Motor neuron (in vitro differentiated cells): ENCODE measurements around the gene CHST3. TPM values are rescaled to one million over a fixed set of nuclear protein-coding genes. Genes with fewer than 3 reads are reported as not detected.
"Not testable (repeated sequence)": the region's sequence is repeated elsewhere in the genome, so short reads cannot be mapped to it uniquely, and the experiment has no call there.

Experiments used
- ATAC-seq, 8 experiments: fragments of 200-7000 bp; cut with Tn5 transposase; replicated peaks in 6 of 8; 2 replicates each; pipeline ENCODE4 v1.8.0; 2021; ENCODE audit warnings: mild to moderate bottlenecking in 8 of 8, moderate library complexity in 8 of 8
- H3K27ac ChIP-seq, 2 donors: fragments of 250-450 bp; sonication (Bioruptor Pico); 2 replicates each; pipeline ENCODE4 v1.9.0; 2021; ENCODE audit warnings: antibody characterized with exemption in 2 of 2, mild to moderate bottlenecking in 2 of 2, moderate library complexity in 1 of 2
- H3K4me1 ChIP-seq, 2 donors: fragments of 250-450 bp; sonication (Bioruptor Pico); replicated peaks in 1 of 2; 2 replicates each; pipeline ENCODE4 v1.6.1; 2021; ENCODE audit warnings: antibody characterized with exemption in 2 of 2, mild to moderate bottlenecking in 2 of 2, moderate library complexity in 1 of 2
- H3K4me3 ChIP-seq, 5 donors: fragments of 250-450 bp; sonication (Bioruptor Pico); 2 replicates each; pipeline ENCODE4 v1.9.0; 2021; ENCODE audit warnings: antibody characterized with exemption in 5 of 5, mild to moderate bottlenecking in 5 of 5, moderate library complexity in 4 of 5
- whole genome bisulfite sequencing, 10 experiments: fragments of 450-650 bp; shearing (Covaris generic); methylation state at CpG; one replicate each; pipeline ENCODE4 v1.0.0; 2022; 5-methylcytosine and 5-hydroxymethylcytosine counted together
- in situ Hi-C, 9 experiments: fragments of 400-800 bp; cut with MboI; loops; one replicate each; pipeline ENCODE4 v1.15.0; 2021; ENCODE audit warnings: low sequenced_read_pairs in 9 of 9, low pct_unique_long_range_greater_than_20kb in 2 of 9; ENCODE audit not compliant: unreplicated experiment in 9 of 9
- total RNA-seq, 8 experiments: library from RNA; unstranded; fragments of 300-600 nt; gene quantifications; 2 replicates each; pipeline versions ENCODE4 v1.2.3 to v1.2.4, GENCODE V29; 2022

CHST3 gene
- total RNA-seq, 8 experiments from 2014 or later, result 1.5 to 61.7 (median 10.2) TPM

GRCh38 chr10:72026278-72027111 lies 62.3 kb downstream of the CHST3 start:
- Histone ChIP-seq H3K4me1 (peaks cover 8 to 17% of the 10 kb centered on the region in 2 donors), H3K27ac (no peak overlapping the region), H3K4me3 (no peak overlapping the region)
- WGBS, 10 experiments, result 0 to 93% (median 83%) methylated on average over 1 to 9 of the region's 14 CpGs; no CpG with 5 or more reads in 1 of the 10 experiments
- peak in 7 of 8 experiments; percentile 33 to 93 (median 81) for ATAC-seq
- in situ Hi-C loops, result loop anchor here in 1 of 9 experiments (25.0 kb wide), 1 partner anchor 114 kb away; no protein-coding TSS in a partner anchor

GRCh38 chr10:72027498-72027897 lies 63.3 kb downstream of the CHST3 start:
- WGBS, 10 experiments, result 13 to 92% (median 65%) methylated on average over 1 to 6 of the region's 6 CpGs; no CpG with 5 or more reads in 1 of the 10 experiments
- no peak overlapping the region for H3K4me3 ChIP-seq
- H3K4me1 ChIP-seq, result peaks cover 11 to 20% of the 10 kb centered on the region in 2 donors
- in situ Hi-C loops, result loop anchor here in 1 of 9 experiments (25.0 kb wide), 1 partner anchor 115 kb away; no protein-coding TSS in a partner anchor
- no peak for ATAC-seq
- no peak overlapping the region for H3K27ac ChIP-seq

GRCh38 chr10:72029414-72029813 lies 65.2 kb downstream of the CHST3 start:
- 100% methylated on average over 1 of the region's 1 CpG; no CpG with 5 or more reads in 5 of the 10 experiments for WGBS, 10 experiments
- H3K4me3 ChIP-seq, result no peak overlapping the region
- H3K27ac ChIP-seq, result no peak overlapping the region
- peaks cover 16 to 23% of the 10 kb centered on the region in 2 donors for H3K4me1 ChIP-seq
- in situ Hi-C loops, result loop anchor here in 1 of 9 experiments (25.0 kb wide), 1 partner anchor 117 kb away; no protein-coding TSS in a partner anchor
- no peak for ATAC-seq

GRCh38 chr10:72030762-72031543 lies 66.8 kb downstream of the CHST3 start:
- Histone ChIP-seq H3K27ac (no peak overlapping the region), H3K4me1 (peaks cover 16 to 25% of the 10 kb centered on the region in 2 donors), H3K4me3 (no peak overlapping the region)
- WGBS, 10 experiments, result 84 to 100% (median 94%) methylated on average over 1 to 16 of the region's 19 CpGs
- in situ Hi-C loops, result loop anchor here in 1 of 9 experiments (25.0 kb wide), 1 partner anchor 119 kb away; no protein-coding TSS in a partner anchor
- peak in 1 of 8 experiments; percentile 3 for ATAC-seq

- in situ Hi-C loops, result loop anchor here in 1 of 9 experiments (25.0 kb wide), 1 partner anchor 119 kb away; no protein-coding TSS in a partner anchor
Observed at GRCh38 chr10:72031706-72032105, 67.5 kb downstream of the CHST3 start.

GRCh38 chr10:72032409-72033162 lies 68.4 kb downstream of the CHST3 start:
- in situ Hi-C loops, result loop anchor here in 1 of 9 experiments (25.0 kb wide), 1 partner anchor 120 kb away; no protein-coding TSS in a partner anchor

More at GRCh38 chr10:72031706-72032105, 67.5 kb downstream of the CHST3 start:
- peaks cover 11 to 21% of the 10 kb centered on the region in 2 donors for H3K4me1 ChIP-seq
- 80 to 95% (median 89%) methylated on average over 2 to 9 of the region's 10 CpGs; no CpG with 5 or more reads in 4 of the 10 experiments for WGBS, 10 experiments
- H3K4me3 ChIP-seq, result no peak overlapping the region
- ATAC-seq, result no peak
- no peak overlapping the region for H3K27ac ChIP-seq

GRCh38 chr10:72034040-72034499 lies 69.9 kb downstream of the CHST3 start:
- WGBS, 10 experiments, result 40 to 100% (median 79%) methylated on average over 1 to 8 of the region's 12 CpGs; no CpG with 5 or more reads in 2 of the 10 experiments
- ATAC-seq, result no peak
- Histone ChIP-seq H3K27ac (no peak overlapping the region), H3K4me3 (no peak overlapping the region), H3K4me1 (peaks cover 8 to 30% of the 10 kb centered on the region in 2 donors)
- in situ Hi-C loops, result loop anchor here in 1 of 9 experiments (25.0 kb wide), 1 partner anchor 122 kb away; no protein-coding TSS in a partner anchor

More at GRCh38 chr10:72032409-72033162, 68.4 kb downstream of the CHST3 start:
- ATAC-seq, result peak in 3 of 8 experiments; percentile 47 to 65 (median 48)
- not testable (repeated sequence) for H3K27ac ChIP-seq, H3K4me3 ChIP-seq
- H3K4me1 ChIP-seq, result peaks cover 8 to 20% of the 10 kb centered on the region in 2 donors
- WGBS, 10 experiments, result 33 to 100% (median 93%) methylated on average over 1 to 7 of the region's 11 CpGs; no CpG with 5 or more reads in 4 of the 10 experiments

- H3K27ac ChIP-seq, result no peak overlapping the region
- 80 to 100% (median 100%) methylated on average over 1 to 3 of the region's 4 CpGs; no CpG with 5 or more reads in 3 of the 10 experiments for WGBS, 10 experiments
- H3K4me3 ChIP-seq, result no peak overlapping the region
- H3K4me1 ChIP-seq, result peaks cover 8 to 35% of the 10 kb centered on the region in 2 donors
- in situ Hi-C loops, result loop anchor here in 1 of 9 experiments (25.0 kb wide), 1 partner anchor 122 kb away; no protein-coding TSS in a partner anchor
- ATAC-seq, result no peak
Observed at GRCh38 chr10:72034761-72035160, 70.6 kb downstream of the CHST3 start.

- peaks cover 8 to 35% of the 10 kb centered on the region in 2 donors for H3K4me1 ChIP-seq
- WGBS, 10 experiments, result 40 to 100% (median 77%) methylated on average over 1 to 5 of the region's 13 CpGs; no CpG with 5 or more reads in 2 of the 10 experiments
- H3K4me3 ChIP-seq, result no peak overlapping the region
- peak in 5 of 8 experiments; percentile 38 to 72 (median 55) for ATAC-seq
- in situ Hi-C loops, result loop anchor here in 1 of 9 experiments (25.0 kb wide), 1 partner anchor 123 kb away; no protein-coding TSS in a partner anchor
- no peak overlapping the region for H3K27ac ChIP-seq
Observed at GRCh38 chr10:72035252-72035887, 71.2 kb downstream of the CHST3 start.

- H3K4me1 ChIP-seq, result peaks cover 7 to 30% of the 10 kb centered on the region in 2 donors
- in situ Hi-C loops, result loop anchor here in 1 of 9 experiments (25.0 kb wide), 1 partner anchor 125 kb away; no protein-coding TSS in a partner anchor
- no peak overlapping the region for H3K27ac ChIP-seq
- H3K4me3 ChIP-seq, result no peak overlapping the region
- ATAC-seq, result no peak
- WGBS, 10 experiments, result 79 to 100% (median 100%) methylated on average over 1 to 6 of the region's 8 CpGs; no CpG with 5 or more reads in 5 of the 10 experiments
Observed at GRCh38 chr10:72037266-72037665, 73.1 kb downstream of the CHST3 start.

GRCh38 chr10:72037811-72038210 lies 73.6 kb downstream of the CHST3 start:
- in situ Hi-C loops, result loop anchor here in 1 of 9 experiments (25.0 kb wide), 1 partner anchor 126 kb away; no protein-coding TSS in a partner anchor
- no peak for ATAC-seq
- WGBS, 10 experiments, result 40 to 100% (median 50%) methylated on average over 1 to 3 of the region's 3 CpGs; no CpG with 5 or more reads in 1 of the 10 experiments

More at GRCh38 chr10:72037811-72038210, 73.6 kb downstream of the CHST3 start:
- H3K4me1 ChIP-seq, result peaks cover 1 to 25% of the 10 kb centered on the region in 2 donors
- H3K27ac ChIP-seq, result no peak overlapping the region
- H3K4me3 ChIP-seq, result no peak overlapping the region
